GM21737 (cell line): Measurements from ENCODE around the gene ADAMTS18.

Source experiments
- ATAC-seq: cut with Tn5 transposase; IDR thresholded peaks from one replicate; pipeline ENCODE4 v1.9.1; 2021; ENCODE audit warnings: mild to moderate bottlenecking, moderate library complexity; ENCODE audit not compliant: unreplicated experiment

The ADAMTS18 gene

DNA sequence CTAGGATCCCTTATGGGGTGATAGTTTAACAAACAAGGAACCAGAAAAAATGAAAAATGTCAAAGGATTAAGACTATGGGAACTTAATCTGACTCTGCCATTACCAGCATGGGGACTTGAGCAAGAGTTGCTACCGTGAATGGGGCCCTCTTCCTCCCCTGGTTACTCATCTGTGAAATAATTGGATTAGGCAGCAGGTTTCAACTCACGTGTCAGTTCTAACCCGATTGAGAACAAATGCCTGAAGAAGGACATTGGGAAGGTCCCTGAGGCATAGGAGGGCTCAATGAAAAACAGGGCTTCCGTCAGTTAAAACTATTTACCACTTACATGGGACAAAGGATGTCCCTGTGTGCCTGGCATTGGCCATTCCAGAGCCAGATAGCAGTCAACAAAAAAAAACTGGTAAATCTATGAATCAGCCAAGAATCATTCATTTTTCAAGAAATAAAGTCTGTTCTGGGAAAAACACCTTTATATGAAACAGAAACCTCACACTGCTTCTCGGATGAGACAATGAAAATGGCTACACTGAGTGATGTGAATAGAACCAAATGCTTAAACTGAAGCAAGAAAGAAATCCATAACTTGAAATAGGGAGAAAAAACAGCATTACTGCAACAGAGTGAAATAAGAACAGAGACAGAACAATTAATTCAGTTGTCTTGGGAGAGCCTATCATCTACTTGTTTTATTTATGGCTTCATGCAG is 104.3 kb downstream of the ADAMTS18 start:
- no peak for ATAC-seq

DNA sequence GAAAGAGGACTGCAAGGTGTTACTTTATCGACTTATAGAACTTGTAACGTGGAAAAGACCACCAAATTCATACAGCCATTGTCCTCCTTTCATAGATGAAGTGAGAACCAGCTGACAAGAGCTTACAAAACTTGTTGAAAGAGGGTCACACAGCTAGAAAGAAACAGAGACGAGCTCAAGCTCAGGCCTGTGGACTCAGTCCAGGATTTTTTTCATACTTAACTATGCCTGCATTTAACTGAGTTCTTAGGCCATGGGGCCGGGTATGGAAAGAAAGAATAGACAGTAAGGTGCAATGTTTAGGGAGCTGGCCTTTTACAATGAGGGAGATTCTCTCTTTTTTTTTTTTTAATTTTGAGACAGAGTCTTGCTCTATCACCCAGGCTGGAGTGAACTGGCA is 106.1 kb downstream of the ADAMTS18 start:
- ATAC-seq: no peak

DNA sequence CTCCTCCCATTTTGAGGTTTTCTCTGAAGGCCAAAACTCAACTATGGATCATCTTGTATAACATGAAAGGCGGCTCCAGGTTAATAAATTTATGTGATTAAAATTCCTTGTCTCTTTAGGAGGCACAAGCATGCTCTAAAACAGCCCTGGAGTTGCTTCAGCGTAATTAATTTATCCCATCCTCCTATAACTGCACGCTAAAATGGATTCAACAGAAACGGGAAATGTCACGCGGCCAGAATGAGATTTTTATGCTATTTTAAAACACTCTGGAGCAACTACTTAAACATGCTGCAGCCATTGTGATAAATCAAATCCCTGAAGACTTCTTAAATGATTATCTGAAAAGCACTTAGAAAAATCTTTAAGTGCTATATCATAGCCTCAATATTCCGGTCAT is 106.6 kb downstream of the ADAMTS18 start:
- ATAC-seq: no peak

DNA sequence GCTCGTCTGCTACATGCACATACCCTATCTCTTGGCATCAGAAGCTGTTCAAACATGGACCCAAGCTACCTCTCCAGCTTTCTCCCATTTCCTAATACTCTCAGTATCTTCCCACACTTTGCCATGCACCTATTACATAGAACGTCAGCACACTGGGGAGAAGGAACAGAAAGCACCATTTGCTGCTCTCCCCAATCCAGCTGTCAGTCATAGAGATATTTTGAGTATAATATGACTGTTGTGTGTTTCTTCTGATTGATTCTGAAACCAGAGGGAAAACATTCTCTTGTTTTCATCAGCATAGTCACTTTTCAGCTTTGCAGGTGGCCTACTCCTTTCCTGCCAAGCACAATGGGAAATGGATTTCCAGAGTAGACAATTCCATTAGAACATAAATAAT is 107.1 kb downstream of the ADAMTS18 start:
- no peak for ATAC-seq

DNA sequence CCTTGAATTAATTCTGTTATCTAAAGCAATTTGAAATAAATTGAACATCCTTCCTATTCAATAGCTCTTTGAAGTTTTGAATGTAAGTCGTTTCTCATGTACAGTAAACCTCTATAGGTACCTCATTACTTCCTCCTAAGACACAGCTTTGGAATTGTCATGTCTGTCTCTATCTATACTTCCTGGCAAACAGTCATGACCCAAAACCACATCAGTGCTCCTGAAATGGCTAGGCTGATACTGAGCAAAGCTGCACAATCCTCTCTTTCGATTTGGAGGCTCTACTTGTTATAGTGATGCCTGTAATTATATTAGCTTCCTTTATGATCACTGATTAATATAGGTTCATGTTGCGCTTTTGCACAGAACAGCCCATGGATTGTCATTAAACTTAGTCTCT is 110.1 kb downstream of the ADAMTS18 start:
- ATAC-seq: no peak

DNA sequence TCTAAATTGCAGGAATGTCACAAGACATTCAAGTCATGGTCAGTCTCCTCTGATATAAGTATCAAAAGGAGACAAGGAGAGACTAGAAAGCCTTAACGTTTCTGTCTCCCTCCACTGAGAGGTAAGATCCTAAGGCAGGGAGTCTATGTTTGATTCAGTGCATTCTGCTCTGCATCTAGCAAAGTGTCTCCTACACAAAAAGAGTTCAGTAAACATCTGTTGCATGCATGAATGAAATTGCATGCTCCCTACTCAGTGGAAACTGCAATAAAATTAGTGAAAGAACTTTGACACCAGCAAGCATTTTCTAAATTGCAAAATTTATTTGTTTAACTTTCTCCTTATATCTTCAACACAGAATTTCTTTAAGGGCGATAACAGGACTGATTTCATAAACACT is 111.1 kb downstream of the ADAMTS18 start:
- no peak for ATAC-seq

DNA sequence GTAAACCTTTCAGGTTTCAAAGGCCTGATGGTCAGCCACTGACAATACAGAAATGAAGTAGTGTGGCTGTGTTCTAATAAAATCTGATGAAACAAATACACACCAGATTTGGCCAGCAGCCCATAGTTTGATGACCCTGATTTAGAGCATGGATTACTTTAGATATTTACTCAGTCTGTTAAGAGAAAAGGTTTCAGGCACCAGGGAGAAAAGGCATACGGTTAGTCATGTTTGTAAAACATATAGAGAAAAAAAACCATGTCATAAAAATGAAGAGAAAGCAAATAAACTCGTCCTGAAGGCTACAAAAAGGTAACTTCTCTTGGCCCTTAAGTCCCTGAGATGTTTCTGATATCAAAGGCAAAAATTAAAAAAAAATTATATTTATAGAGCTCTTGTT is 112.1 kb downstream of the ADAMTS18 start:
- ATAC-seq: no peak

DNA sequence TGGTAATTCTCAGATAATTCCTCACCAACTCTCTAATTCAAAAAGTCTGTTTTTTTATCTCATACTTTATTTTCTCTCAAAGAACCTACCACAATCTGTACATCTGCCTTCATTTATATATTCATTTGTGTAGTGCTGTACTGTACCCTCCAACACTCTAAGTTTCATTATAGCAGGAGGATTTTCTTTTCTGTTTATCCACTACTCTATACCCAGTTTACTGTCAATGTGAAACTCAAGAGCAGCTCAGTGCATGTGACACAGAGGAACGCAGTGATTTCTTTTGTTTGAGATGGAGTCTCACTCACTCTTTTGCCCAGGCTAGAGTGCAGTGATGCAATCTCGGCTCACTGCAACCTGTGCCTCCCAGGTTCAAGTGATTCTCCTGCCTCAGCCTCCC is 117.8 kb downstream of the ADAMTS18 start:
- ATAC-seq: no peak

DNA sequence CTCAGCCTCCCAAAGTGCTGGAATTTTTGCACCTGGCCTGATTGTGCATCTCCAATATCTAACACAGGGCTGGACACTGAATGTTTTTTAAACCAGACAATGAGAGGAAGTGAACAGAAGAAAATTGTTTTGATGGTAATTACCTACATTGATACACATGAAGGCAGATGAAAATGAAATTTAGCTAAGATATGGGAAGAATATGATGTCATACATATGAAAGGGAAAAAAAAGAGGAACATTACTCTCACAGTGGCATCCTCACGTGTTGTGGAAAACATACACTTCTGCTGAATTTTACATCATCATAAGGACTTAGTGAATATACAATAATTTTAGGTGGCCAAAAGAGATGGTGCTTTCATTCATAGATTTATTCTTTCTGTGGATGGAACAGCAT is 124.0 kb downstream of the ADAMTS18 start:
- no peak for ATAC-seq

DNA sequence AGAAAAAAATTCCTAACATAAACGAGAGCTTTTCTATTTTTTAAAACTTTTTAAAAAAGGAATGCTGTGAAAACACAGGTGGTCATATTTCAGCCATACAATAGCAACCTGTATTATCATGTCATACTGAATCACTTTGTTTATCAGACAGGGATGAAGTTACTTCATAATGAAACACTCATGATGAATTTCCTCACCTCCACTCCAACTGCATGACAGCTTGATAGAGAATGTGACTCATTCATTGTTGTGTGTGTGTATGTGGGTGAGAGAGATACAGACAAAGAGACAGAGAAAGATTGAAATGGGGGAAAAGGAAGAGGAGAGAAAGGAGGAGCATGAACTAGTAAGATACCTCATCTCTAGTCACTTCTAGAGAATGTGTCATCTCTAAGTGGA is 126.7 kb downstream of the ADAMTS18 start:
- no peak for ATAC-seq

DNA sequence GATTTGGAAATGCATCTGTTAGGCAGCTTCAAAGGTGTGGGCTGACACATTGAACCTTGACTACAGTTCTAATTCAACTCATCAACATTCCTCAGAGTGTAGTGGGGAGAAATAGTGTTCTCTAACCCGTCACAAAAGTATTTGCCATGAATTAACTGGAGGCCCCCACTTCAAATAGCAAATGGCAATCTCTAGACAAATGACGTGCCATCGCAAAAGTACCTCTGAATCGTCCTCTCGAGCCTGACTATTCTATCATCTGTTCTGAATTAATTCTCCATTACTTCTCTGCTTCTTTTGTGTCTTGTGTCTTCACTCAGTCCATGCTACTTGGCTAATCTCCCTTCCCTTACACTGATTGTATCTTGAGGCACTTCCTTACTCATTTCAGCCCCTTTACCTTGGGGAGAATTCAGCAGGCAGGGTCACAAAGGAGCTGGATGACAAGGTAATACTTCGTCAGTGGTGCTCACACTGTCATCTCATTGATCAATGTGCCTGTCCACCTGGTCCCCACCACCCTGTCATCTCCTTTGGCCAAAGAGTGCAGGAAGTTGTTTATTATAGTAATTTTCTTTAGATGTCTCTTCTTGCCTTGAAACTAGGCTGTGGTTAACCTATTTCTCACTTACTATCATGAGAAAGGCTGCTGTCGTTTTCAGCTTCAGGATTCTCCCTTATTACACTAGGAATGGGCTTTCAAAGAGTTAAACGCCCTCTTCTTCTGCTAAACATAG is 127.2 kb downstream of the ADAMTS18 start:
- ATAC-seq: no peak

DNA sequence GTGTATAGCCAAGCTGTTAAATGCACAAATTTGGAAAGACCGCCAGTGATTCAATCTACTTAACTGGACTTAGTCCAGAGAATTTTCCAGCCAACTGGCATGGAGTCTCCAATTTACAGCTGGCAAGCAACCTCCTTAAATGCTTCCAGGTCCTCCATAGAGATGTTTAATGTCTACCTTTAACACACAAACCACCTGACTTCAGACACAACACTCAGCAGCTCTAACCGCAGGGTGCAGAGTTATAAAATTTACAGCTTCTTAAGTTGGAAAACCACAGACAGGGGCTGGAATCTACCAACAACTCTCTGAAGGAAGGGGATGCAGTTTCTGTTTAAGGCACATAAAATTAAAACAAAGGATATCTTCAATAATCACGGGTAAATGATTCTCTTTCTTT is 128.8 kb downstream of the ADAMTS18 start:
- no peak for ATAC-seq

DNA sequence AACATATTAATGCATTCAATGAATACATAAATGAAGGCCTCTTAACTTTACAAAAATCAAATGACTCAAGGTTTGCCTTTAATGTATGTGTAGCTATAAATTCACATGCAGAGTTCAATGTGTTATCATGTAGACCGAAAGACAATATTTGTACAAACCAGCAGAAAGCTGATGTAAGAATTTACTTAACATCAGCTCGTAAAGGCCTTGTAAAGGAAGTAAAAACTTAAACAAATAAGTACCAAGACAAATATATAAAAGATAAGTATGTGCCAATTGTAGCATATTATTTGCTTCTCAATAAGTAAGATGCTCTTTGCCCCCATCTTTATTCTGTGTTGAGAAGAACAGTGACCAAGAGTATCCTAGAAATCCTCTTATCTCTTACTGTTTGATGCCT is 130.0 kb downstream of the ADAMTS18 start:
- ATAC-seq: no peak

DNA sequence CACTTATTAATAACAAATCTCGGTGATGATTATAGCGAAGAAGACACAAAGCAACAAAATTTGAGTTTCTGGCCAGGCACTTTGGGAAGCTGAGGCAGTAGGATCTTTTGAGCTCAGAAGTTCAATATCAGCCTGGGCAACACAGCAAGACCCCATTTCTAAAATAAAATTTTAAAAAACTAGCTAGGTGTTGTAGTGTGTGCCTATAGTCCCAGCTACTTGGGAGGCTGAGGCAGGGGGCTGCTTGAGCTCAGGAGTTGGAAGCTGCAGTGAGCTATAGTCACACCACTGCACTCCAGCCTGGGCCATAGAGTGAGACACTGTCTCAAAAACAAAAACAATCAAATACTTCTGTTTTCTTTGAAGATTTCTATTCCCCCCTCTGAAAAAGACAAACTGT is 130.7 kb downstream of the ADAMTS18 start:
- ATAC-seq: no peak

DNA sequence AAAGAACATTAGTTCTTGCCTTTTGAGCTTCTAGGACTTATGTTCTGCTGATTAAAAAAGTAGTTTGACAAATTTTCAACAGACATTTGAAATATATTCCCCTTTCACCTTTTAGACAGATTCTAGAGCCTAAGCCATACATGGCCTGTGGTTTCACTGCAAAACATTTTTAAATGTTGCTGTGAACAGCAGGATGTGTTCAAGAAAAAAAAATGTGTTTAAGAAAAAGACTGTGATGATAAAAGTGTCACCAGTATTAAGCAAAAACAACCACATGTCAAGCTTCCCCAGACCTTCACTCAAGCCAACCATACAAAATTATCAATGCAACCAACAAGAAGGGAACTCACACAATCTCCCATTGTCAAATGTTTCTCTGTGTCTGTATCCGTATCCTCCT is 132.2 kb downstream of the ADAMTS18 start:
- no peak for ATAC-seq

DNA sequence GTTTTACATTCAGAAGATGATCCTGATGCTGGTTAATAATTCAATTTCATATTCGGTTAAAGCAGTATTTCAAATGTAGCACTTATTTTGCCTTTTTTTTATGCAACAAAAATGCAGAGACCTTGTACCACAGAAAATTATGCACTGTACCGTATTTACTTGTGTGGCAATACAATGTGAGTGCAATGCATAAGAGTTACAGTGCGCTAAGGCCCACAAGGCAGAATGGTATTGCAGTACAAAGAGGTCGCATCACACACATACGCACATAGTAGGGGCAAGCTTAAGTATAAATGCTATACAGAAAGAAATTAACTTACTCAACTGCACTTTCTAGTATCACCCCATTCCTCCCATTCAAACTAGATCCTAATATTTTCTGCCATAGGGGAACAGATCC is 132.6 kb downstream of the ADAMTS18 start:
- no peak for ATAC-seq

DNA sequence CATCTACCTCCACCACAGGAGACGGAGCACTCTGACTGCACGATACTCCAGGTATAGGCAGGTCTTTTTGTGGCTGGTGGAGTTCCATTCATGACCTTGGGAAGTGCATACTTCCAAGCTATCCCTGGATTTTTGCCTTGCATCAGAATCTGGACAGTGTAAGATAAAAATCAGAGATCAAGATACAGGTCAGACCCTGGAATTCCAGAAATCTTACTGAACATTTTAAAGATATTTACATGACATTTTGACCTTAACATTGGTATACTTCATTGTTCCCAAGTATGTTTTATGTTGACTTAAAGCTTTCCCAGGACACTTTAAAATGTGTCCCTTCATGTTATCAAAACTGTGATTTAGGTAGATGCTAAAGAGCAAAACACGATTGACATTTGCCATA is 134.6 kb downstream of the ADAMTS18 start:
- ATAC-seq: no peak

DNA sequence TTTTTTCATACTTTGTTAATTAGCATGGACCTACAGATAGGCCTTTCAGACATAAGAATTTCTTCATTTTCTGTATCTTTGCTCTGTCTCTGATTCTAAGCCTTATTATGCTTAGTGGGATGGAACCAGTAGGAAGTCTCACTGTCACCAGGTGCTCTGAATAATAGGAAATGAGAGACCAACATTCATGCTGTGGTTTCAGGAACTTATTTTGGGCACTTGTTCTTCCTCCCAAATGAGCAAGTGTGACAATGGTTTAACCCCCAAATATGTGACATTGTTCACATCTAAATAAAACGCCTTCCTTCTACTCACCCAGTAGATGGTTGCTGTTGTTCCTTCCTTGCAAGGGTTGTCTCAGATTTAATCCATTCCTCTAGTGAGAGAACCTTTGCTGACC is 135.4 kb downstream of the ADAMTS18 start:
- no peak for ATAC-seq

DNA sequence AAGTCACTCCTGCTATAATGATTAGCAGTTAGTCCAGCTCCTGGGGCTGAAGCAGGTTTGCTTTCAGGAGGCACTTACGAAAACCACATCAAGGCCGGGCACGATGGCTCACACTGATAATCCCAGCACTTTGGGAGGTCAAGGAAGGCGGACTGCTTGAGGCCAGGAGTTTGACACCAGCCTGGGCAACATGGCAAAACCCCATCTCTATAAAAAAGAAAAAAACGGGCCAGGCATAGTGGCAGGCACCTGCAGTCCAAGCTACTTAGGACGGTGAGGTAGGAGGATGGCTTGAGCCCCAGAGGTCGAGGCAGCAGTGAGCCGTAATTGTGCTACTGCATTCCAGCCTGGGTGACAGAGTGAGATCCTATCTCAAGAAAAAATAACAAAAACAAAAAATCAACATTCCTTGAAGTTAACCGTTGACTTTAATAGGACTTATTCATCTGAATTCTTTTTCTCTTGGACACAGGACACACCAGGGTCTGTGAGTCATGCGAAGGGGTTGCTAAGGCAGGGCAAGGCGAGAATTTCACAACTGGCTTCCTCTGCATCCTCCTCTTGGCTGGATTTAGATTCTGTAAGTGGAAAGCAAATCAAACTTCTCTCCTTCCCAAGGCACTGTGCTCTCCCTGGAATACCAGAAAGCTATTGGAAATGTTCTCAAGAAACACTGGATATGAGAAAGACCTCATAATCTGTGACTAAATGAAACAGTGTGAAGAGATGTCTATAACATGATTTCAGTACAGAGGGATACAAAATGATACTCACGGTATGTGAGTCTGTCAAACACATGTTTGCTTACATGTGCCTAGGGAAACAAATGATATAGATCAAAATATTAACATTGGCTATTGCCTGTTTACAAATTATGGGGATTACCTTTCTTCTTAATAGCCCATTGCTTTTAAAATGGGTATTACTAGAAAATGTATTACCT is 136.1 kb downstream of the ADAMTS18 start:
- no peak for ATAC-seq

DNA sequence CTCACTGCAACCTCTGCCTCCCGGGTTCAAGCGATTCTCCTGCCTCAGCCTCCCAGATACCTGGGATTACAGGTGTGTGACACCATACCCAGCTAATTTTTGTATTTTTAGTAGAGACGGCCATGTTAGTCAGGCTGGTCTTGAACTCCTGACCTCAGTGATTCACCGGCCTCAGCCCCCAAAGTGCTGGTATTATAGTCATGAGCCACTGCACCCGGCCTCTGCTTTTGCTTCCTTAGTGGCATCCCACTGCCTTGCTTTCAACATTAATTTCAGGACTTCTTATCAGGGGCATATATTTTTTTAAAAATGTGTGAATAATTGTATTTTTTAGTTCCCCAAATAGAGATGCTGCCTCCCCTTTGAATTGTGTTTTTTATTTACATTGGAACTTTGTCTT is 136.8 kb downstream of the ADAMTS18 start:
- no peak for ATAC-seq

DNA sequence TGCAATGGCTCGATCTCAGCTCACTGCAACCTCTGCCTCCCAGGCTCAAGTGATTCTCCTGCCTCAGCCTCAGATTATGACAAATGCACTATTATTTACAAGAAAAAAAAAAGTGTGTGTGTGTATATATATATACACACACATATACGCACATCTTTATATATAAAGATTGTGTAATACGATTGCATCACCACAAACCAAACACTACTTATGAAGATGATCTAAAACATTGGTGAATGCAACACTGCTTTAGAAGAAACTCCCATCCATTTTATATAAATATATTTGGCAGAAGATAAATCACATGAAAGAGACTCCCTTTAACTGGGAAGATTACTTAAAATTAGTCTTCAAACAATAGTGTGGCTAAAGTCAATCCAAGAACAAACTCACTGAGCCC is 138.9 kb downstream of the ADAMTS18 start:
- ATAC-seq: no peak
